Mammary epithelial cell (primary cell): ENCODE data around the gene FLOT2.

ENCODE experiments used
- EZH2 ChIP-seq: IDR thresholded peaks from 2 replicates; pipeline ENCODE4 v1.6.1; 2012; ENCODE audit warnings: low read length, inconsistent platforms, borderline replicate concordance
- TF ChIP-seq, protein P1 (sequence below), 2 donors: IDR thresholded peaks in 1 of 2; conservative IDR thresholded peaks in 1 of 2; 2 replicates each; pipeline ENCODE4 v1.5.1; 2011 to 2012; ENCODE audit warnings: inconsistent platforms in 2 of 2, low read length in 2 of 2, mild to moderate bottlenecking in 2 of 2, control low read depth in 1 of 2, low read depth in 1 of 2; ENCODE audit not compliant: insufficient read depth in 1 of 2; ENCODE audit errors: extremely low read depth in 1 of 2

- TF ChIP-seq, protein P1, sequence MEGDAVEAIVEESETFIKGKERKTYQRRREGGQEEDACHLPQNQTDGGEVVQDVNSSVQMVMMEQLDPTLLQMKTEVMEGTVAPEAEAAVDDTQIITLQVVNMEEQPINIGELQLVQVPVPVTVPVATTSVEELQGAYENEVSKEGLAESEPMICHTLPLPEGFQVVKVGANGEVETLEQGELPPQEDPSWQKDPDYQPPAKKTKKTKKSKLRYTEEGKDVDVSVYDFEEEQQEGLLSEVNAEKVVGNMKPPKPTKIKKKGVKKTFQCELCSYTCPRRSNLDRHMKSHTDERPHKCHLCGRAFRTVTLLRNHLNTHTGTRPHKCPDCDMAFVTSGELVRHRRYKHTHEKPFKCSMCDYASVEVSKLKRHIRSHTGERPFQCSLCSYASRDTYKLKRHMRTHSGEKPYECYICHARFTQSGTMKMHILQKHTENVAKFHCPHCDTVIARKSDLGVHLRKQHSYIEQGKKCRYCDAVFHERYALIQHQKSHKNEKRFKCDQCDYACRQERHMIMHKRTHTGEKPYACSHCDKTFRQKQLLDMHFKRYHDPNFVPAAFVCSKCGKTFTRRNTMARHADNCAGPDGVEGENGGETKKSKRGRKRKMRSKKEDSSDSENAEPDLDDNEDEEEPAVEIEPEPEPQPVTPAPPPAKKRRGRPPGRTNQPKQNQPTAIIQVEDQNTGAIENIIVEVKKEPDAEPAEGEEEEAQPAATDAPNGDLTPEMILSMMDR (conservative IDR thresholded peaks at IDR 0.05 in 1 of 2, IDR thresholded peaks at IDR 0.05 in 1 of 2; ENCODE audit: extremely low read depth in 1 of 2, insufficient read depth in 1 of 2, low read depth in 1 of 2, low read length in 2 of 2): no peak
- no peak for TF ChIP-seq EZH2
Observed at GRCh38 chr17:28889996-28890395, 7.5 kb downstream of the FLOT2 start.
